NCI-H2081 treated with DMSO at 0.1 percent for 48 hours (cell line): Measurements from ENCODE around the gene DNAJC24.

Experiments used
- DNase-seq: peaks from one replicate; lab custom pipeline; 2025; lab: John Stamatoyannopoulos, UW

Gene DNAJC24

DNA sequence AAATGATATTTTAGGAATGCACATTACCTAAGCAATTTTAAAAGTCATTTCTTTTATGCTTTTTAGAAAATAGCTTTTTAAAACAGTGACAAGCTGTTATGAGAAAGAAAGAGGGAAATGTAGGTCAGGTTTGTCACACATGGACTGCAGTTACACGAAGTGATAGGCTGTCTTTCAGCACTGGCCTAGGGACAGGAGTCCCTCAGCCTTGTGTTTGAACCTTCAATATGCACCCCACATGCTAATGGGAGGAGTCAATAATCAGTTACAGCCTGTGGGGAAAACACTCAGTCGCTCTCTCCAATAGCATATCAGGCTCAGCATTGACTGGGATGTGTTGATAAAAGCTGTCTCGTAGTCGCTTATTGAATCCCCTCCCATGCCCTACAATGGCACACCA lies 45.8 kb downstream of the DNAJC24 start:
- DNase-seq = no peak

GRCh38 chr11:31417357-31417756 lies 47.7 kb downstream of the DNAJC24 start:
- no peak for DNase-seq

GRCh38 chr11:31417816-31418215 lies 48.2 kb downstream of the DNAJC24 start:
- DNase-seq = no peak

DNA sequence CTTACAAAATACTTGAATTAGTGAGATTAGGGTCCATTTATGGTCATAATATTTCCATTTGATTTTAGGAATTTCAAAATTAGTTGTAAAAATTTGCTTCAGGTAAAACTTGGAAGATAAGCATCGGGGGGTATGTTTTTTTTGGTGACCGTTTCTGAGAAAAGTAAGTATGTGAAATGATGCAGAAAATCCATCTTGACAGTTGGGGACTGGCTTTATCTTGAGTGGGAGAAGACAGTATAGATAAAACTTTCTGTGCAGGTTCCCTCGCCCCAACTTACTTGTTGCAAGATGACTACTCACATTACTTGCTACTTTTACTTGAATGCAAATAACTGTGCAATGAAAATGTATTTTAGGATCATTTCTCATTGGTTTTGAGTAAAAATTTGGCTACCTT lies 49.5 kb downstream of the DNAJC24 start:
- DNase-seq = no peak

DNA sequence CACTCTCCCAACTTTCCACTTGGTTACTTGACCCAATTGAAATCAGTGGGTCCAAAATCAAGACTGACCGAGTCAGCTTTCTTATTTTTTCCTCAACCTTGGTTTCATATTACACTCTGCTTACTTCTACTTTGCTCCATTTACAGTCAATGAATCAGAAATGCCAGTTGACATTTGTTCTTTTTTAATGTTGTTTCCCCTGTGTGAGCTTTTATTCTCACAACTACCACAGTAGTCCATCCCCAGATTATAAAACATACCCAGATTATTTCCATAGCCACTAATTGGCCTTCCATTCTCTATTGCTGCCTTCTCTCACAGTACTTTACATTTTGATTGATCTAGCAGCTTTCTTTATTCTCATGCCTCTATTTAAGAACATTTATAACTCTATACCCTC lies 50.0 kb downstream of the DNAJC24 start:
- no peak for DNase-seq

- no peak for DNase-seq
Observed at GRCh38 chr11:31421820-31422219, 52.2 kb downstream of the DNAJC24 start.

GRCh38 chr11:31422703-31423102 lies 53.0 kb downstream of the DNAJC24 start:
- peak; percentile 61 for DNase-seq

DNA sequence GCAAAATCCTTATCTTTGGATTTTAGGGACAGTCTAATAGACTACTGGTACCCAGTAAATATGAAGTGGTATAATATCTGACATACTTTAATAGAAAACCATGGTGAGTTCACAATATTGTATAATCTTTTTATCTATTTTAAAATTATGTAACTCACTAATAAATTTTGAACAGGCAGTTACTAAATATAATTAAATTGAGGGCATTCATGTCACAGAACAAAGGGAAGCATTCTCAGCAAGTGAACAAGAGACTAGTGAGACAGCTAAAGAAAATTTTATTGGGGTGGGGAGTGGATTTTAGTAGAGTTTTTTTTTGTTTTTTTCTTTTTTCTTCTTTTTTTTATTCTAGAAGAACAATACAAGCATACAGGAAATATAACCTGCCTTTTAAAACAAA lies 55.0 kb downstream of the DNAJC24 start:
- DNase-seq = no peak

DNA sequence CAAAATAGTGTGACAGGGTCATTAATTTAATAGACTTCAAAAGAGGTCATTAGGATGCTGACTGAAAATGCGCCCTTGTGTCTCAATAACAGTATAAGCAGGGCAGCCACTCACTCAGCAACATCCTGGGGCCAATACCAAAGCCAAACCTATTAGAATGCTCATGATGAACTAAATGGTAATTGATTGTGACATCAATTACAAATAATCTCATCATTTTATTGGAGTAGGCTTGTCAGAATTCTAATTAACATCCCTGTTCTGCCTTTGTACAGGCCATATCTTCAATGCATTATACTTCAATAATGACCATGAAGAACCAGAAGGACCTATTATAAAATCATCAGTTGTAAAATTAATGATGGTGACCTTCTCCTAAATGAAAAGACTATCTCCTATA lies 64.2 kb downstream of the DNAJC24 start:
- DNase-seq = no peak

DNA sequence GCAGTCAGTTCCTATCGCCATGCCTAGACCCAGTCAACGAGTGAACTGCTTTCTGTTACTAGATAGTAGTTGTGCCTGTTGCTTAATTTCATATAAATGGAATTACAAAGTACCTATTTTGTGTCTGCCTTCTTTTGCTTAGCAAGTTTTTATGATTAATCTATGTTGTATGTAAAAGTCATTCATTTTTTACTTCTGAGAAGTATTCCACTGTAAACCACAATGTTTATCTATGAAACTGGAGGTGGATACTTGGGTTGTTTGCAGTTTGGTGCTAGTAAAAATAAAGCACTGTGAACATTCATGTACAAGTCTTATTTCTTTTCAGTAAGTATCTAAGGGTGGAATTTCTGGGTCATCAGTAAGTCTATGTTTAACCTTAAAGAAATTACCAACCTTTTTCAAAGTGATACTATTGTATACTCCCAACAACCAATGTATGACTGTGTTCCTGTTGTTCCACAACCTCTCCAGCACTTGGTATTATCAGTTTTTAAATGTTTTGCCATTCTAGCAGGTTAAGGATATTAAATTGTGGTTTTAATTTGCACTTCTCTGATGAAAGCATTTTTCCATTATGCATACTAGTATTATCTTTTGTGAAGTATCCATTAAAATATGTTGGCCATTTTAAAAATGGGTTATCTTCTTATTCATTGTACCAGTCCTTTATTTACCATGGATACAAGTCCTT lies 68.2 kb downstream of the DNAJC24 start:
- DNase-seq = no peak

GRCh38 chr11:31441296-31441695 lies 71.6 kb downstream of the DNAJC24 start:
- DNase-seq = no peak

GRCh38 chr11:31442086-31442485 lies 72.4 kb downstream of the DNAJC24 start:
- DNase-seq = peak; percentile 98

DNA sequence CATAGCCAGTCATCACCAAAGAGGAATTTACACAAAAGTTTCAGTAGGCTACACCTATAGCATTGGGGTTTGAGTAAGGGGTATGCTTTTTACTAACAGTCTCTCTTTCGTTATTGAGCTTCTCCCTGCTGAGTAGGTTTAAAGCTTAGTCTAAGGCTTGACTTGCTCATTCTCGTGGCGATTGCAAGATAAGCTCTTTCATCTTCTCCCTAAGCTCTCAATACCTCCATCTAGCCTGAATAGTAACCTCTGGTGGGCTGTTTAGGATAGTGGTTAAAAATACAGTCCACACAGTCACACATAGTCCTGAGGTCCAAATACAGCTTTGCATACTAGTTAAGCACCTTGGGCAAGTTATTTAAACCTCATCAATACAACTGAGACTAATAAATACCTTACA lies 74.1 kb downstream of the DNAJC24 start:
- no peak for DNase-seq

DNA sequence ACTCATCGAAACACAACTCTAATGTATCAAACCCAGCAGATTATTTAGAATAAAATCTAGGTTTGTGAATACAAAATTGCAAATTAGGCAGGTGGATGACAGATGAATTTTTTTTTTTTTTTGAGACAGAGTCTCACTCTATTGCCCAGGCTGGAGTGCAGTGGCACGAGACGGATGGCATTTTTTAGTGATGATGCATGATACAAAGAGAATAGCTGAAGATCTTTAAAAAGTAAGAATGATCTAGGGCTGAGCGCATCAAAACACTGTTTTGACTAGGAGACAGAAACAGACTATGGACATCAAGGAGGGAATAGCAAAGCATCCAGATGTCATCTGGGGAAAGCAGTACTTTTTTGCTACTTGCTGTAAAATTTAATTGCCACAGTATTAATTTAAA lies 76.0 kb downstream of the DNAJC24 start:
- no peak for DNase-seq

GRCh38 chr11:31449040-31449439 lies 79.4 kb downstream of the DNAJC24 start:
- no peak for DNase-seq

DNA sequence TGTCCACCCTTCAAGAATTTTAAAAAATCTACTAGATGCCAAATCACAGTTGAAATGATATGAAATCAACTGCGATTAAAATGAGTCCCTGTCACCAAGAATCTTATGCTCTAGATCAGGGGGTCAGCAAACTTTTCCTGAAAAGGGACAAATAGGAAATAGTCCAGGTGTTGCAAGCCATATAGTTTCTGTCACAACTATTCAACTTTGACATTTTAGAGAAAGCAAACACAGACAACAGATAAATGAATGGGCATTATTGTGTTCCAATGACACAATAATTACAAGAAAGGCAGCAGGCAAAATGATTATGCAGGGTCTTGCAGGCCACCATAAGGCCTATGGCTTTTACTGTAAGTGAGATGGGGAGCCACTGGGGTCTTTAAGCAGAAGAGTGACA lies 81.2 kb downstream of the DNAJC24 start:
- DNase-seq = no peak

DNA sequence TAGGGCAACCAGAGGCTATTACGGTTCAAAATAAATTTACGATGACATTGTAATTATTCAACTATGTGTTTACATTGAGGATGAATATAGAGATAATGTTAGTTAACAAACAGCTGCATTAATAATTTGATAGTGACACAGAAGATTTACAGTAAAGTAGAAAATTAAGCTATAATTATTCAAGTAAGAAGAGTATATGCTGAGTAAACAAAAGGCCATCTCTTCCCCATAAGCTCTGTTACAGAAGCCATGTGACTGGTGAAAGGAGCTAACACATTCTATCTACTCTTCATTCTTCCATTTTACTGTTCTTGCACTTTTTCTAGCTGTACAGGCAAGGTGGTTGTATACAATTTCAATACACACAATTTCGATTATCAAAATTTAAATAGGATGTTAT lies 85.5 kb downstream of the DNAJC24 start:
- no peak for DNase-seq

- DNase-seq = no peak
Observed at GRCh38 chr11:31464436-31464835, 94.8 kb downstream of the DNAJC24 start.

- DNase-seq = no peak
Observed at GRCh38 chr11:31474083-31474482, 104.4 kb downstream of the DNAJC24 start.

GRCh38 chr11:31477528-31478222 lies 108.0 kb downstream of the DNAJC24 start:
- DNase-seq = peak; percentile 33

DNA sequence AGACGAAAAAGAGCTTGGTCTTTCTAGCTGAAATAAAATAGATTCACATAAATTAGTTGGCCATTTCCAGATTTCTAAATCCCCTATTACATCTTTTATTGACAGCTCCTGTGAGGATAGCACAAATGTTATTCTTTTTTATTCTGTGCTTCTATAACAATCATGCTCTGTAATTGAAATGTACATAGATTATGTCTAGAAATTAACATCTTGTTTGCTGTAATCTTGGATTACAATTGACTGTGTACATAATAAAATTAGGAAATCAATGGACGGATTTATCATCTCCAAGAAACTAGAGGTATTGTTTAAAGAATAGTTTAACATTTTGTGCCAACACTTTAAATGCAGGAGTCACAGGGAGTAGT lies 108.5 kb downstream of the DNAJC24 start:
- no peak for DNase-seq

DNA sequence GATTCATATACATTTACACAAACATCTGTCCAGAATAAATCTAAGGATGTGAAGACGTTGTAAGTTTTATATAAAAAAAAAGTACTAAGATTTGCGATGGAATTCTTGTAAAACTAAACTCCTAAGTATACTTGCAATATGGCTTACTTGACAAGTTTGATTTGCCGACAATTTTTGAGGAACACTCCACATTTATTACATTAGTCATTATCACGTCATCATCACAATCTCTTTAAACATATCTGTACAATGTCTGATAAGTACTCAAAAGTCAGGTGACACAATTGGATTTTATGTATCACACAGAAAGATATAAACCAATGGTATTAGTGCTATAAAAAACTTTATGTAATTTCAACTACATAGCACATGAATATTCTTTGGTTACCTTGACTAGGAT lies 109.4 kb downstream of the DNAJC24 start:
- no peak for DNase-seq

DNA sequence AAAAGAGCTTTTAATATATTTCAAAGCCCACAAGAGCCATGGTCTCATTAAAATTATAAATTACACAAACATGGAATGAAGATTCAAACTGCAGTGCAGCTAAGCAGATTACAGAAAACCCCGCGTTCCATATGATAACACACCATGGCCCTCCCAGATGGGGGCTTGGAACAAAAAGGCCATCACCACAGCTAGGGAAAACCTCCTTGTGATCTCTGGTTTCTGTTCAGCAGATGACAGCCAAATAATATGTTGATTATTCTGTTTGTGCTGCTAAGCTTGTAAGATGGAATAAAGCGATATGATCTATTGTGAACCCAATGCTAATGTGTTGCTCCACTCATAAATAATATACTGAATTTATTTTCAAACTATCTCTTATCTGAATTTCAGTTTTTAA lies 111.3 kb downstream of the DNAJC24 start:
- DNase-seq = no peak
